ENCODE measurements around the gene NKX2-1. TPM values are rescaled to one million over a fixed set of nuclear protein-coding genes. Genes with fewer than 3 reads are reported as not detected.

NKX2-1 gene
- total RNA-seq, 1 donor from 2014 or later = 7.4 TPM

DNA sequence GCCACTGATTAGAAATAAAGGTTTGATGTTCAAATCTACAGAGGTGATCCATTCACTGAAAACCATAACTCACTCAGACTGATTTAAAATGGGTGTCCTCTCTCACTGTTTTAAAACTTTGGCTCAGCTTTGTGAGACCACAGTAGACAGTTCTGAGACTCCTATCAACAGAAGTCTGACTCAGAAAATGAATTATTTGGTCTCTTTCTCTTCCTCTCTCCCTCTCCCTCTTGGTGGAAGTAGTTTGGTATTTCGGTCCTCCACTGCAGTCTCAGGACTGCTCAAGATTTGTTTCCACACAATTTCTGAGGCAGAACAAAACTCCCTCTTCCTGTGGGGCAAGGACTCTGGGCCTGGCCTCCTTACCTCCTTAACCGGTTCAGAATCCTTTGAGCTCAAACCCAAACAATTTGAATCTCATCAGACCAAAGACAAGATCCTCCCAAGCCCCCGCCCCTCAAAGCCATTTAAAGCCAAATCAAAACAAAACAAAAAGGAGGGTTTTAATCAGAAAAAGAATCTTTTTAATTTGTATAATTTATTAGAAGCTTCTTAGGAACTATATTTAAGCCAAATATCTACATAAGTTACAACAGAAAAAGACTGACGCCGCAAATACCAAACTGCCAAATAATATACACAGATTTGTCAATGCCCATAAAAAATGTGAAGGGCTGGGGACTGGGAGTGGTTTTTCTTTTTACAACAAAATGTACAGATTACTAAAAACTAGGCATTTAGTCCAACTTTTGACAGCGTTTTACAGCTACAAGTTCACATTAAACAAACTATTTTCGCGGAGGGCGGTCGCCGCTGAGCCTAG is 3.9 kb downstream of the NKX2-1 start:
- TF ChIP-seq, protein P1, sequence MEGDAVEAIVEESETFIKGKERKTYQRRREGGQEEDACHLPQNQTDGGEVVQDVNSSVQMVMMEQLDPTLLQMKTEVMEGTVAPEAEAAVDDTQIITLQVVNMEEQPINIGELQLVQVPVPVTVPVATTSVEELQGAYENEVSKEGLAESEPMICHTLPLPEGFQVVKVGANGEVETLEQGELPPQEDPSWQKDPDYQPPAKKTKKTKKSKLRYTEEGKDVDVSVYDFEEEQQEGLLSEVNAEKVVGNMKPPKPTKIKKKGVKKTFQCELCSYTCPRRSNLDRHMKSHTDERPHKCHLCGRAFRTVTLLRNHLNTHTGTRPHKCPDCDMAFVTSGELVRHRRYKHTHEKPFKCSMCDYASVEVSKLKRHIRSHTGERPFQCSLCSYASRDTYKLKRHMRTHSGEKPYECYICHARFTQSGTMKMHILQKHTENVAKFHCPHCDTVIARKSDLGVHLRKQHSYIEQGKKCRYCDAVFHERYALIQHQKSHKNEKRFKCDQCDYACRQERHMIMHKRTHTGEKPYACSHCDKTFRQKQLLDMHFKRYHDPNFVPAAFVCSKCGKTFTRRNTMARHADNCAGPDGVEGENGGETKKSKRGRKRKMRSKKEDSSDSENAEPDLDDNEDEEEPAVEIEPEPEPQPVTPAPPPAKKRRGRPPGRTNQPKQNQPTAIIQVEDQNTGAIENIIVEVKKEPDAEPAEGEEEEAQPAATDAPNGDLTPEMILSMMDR (conservative IDR thresholded peaks at IDR 0.05) = no peak
- H3K9me3 Mint-ChIP-seq = no peaks in the 10 kb centered on the region

GRCh38 chr14:36515105-36515593 is 4.9 kb downstream of the NKX2-1 start:
- DNase-seq (ENCODE audit: extremely low spot score, unreplicated experiment) = no peak
- Mint-ChIP-seq H3K4me3 (peak overlapping the region; percentile 57), H3K27me3 (peaks cover 90% of the 10 kb centered on the region), H3K9me3 (no peaks in the 10 kb centered on the region), H3K27ac (peak overlapping the region; percentile 29), H3K36me3 (peaks cover 3% of the 10 kb centered on the region), H3K4me1 (ENCODE audit: unreplicated experiment) (peaks cover 10% of the 10 kb centered on the region)
- TF ChIP-seq, protein P1 (conservative IDR thresholded peaks at IDR 0.05) = no peak

More for the DNA sequence above, 3.9 kb downstream of the NKX2-1 start:
- peaks cover 10% of the 10 kb centered on the region for H3K4me1 Mint-ChIP-seq (ENCODE audit: unreplicated experiment)
- no peak overlapping the region for H3K27ac Mint-ChIP-seq
- no peak for DNase-seq (ENCODE audit: extremely low spot score, unreplicated experiment)
- no peaks in the 10 kb centered on the region for H3K36me3 Mint-ChIP-seq
- peak overlapping the region; percentile 77 for H3K4me3 Mint-ChIP-seq
- H3K27me3 Mint-ChIP-seq = peaks cover 89% of the 10 kb centered on the region

GRCh38 chr14:36514278-36515104 is 5.5 kb downstream of the NKX2-1 start:
- Mint-ChIP-seq H3K27ac (peak overlapping the region; percentile 29), H3K4me3 (peak overlapping the region; percentile 63), H3K27me3 (peaks cover 90% of the 10 kb centered on the region), H3K36me3 (peaks cover 3% of the 10 kb centered on the region), H3K9me3 (no peaks in the 10 kb centered on the region), H3K4me1 (ENCODE audit: unreplicated experiment) (peaks cover 8% of the 10 kb centered on the region)
- TF ChIP-seq, protein P1 (conservative IDR thresholded peaks at IDR 0.05) = no peak
- DNase-seq (ENCODE audit: extremely low spot score, unreplicated experiment) = no peak

DNA sequence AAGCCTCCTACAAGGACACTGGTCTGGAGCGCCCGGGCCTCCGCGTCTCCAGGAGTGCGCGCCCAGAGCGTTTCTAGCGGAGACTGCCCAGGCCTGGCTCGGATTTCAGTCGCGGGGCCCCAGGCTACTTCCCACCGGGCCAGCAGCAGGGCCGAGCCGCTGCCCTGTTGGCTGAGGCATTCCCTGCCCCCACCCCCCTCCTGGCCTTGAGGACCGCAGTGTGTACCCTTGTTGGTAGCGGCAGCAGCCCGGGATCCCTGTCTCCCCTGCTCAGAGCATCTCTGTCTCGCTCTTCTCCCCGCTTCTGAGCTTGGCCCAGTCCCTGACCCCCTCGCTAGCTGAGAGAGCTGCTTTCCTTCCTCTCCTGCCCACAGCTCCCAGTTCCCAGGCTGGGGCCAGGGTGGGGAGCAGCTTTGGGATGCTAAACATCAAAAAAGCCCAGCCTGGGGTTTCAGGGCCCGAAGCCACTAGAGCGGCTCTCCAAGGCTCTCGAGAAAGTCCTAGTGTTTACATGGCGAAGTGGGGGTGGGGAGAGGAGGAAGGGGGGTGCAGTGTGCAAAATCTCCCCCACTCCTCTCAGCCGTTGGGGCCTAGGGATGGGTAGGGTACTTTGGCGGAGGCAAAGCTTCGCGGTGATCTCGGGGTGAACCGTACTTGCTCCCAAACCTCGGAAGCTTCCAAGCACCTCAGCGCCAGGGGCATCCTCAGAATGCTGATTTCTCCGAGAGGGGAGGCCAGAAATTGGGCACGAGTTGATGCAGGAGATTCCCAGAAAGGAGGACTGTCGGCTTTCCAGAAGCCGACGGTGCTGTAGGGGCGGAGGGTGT is 6.4 kb downstream of the NKX2-1 start:
- DNase-seq (ENCODE audit: extremely low spot score, unreplicated experiment) = no peak
- TF ChIP-seq, protein P1 (conservative IDR thresholded peaks at IDR 0.05) = no peak
- Mint-ChIP-seq H3K4me1 (ENCODE audit: unreplicated experiment) (peaks cover 5% of the 10 kb centered on the region), H3K27me3 (peaks cover 90% of the 10 kb centered on the region), H3K4me3 (peak overlapping the region; percentile 63), H3K36me3 (peaks cover 3% of the 10 kb centered on the region), H3K27ac (peak overlapping the region; percentile 40), H3K9me3 (no peaks in the 10 kb centered on the region)

DNA sequence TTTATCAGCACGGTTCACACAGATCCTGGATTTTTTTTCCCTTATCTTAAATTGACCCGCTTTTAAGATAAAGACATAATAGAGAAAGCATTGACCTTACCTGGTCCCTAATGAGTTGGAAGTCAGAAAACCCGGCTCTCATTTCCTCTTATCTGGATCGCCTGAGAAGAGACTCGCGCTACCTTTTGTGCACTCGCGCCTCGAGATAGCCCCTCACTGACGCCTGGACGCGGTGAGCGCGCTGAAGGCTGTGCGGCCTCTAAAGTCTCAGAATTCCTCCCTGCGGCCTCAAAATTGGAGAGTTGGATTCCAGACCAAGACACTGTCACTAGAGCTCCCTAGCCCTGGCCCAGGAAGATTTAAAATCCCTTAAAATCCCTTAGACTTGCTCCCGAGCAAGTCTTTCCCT is 7.0 kb downstream of the NKX2-1 start:
- peaks cover 5% of the 10 kb centered on the region for H3K4me1 Mint-ChIP-seq (ENCODE audit: unreplicated experiment)
- peaks cover 91% of the 10 kb centered on the region for H3K27me3 Mint-ChIP-seq
- H3K9me3 Mint-ChIP-seq = no peaks in the 10 kb centered on the region
- TF ChIP-seq, protein P1 (conservative IDR thresholded peaks at IDR 0.05) = no peak
- peaks cover 3% of the 10 kb centered on the region for H3K36me3 Mint-ChIP-seq
- peak overlapping the region; percentile 38 for H3K4me3 Mint-ChIP-seq
- peak overlapping the region; percentile 55 for H3K27ac Mint-ChIP-seq
- no peak for DNase-seq (ENCODE audit: extremely low spot score, unreplicated experiment)

All from type B pancreatic cell (in vitro differentiated cells).